ENCODE data around the gene SCN8A. TPM values are rescaled to one million over a fixed set of nuclear protein-coding genes. Genes with fewer than 3 reads are reported as not detected.
"Not testable (repeated sequence)": the region's sequence is repeated elsewhere in the genome, so short reads cannot be mapped to it uniquely, and the experiment has no call there.

SCN8A gene
- polyA plus RNA-seq, 2 of the 4 experiments (the other 2 are of a cell fraction) = 1.8 to 4.8 TPM

DNA sequence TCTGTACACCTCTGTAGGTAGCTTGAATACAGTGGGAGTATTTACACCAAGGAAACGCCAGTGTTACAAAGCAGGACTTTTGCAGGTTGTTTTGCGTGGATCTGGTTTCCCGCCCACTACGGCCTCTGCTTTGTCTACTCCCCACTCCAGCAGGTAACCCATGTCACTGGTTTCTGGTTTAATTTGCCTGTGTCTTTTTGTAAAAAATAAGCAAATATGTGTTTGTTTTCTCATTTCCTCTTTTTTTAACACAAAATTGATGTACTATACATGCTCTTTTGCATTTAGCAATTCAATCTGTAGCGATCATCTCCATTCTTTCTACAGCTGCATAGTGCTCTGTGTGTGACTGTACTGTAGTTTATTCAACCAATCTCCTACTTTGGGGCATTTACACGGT is 43.4 kb upstream of the SCN8A start:
- no peaks in the 10 kb centered on the region for H3K9me3 ChIP-seq
- 62% methylated on average over 6 of the region's 6 CpGs for WGBS (ENCODE audit: missing lambda C conversion rate)
- FAIRE-seq = no peak
- ChIA-PET POLR2A (no interaction called here), CTCF (interaction anchor here (2.1 kb wide), 1 partner anchor 10 kb away, joined by 6 read pairs; no protein-coding TSS in a partner anchor)
- no peaks in the 10 kb centered on the region for H3K4me1 ChIP-seq
- H3K27ac ChIP-seq = no peak overlapping the region
- TF ChIP-seq RARB (CRISPR knock-in tag; IDR thresholded peaks at IDR 0.05) = no peak
- H3K4me2 ChIP-seq = no peak overlapping the region
- H3K4me3 ChIP-seq = no peak overlapping the region
- no peak for DNase-seq (ENCODE audit: low read depth in 1 of 2, low spot score in 1 of 2)
- no peak for ATAC-seq

- H3K4me2 ChIP-seq = no peak overlapping the region
- FAIRE-seq = no peak
- H3K27ac ChIP-seq = no peak overlapping the region
- ATAC-seq = no peak
- H3K4me3 ChIP-seq = no peak overlapping the region
- DNase-seq (ENCODE audit: low read depth in 1 of 2, low spot score in 1 of 2) = no peak
- H3K9me3 ChIP-seq = no peaks in the 10 kb centered on the region
- H3K4me1 ChIP-seq = no peaks in the 10 kb centered on the region
- ChIA-PET POLR2A (no interaction called here), CTCF (interaction anchor here (2.1 kb wide), 2 partner anchors 11 to 131 kb away, joined by 6 read pairs; no protein-coding TSS in a partner anchor)
- 64% methylated on average over 2 of the region's 2 CpGs for WGBS (ENCODE audit: missing lambda C conversion rate)
- TF ChIP-seq EHF (CRISPR knock-in tag; IDR thresholded peaks at IDR 0.05) (no peak), RFX5 (IDR thresholded peaks at IDR 0.05) (no peak), NFE2L2 (conservative IDR thresholded peaks at IDR 0.05; ENCODE audit: low read length) (no peak), CTCF (IDR thresholded peaks at IDR 0.05) (no peak), HDAC2 (IDR thresholded peaks at IDR 0.05) (no peak)
- TF ChIP-seq, protein P1, sequence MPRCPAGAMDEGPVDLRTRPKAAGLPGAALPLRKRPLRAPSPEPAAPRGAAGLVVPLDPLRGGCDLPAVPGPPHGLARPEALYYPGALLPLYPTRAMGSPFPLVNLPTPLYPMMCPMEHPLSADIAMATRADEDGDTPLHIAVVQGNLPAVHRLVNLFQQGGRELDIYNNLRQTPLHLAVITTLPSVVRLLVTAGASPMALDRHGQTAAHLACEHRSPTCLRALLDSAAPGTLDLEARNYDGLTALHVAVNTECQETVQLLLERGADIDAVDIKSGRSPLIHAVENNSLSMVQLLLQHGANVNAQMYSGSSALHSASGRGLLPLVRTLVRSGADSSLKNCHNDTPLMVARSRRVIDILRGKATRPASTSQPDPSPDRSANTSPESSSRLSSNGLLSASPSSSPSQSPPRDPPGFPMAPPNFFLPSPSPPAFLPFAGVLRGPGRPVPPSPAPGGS (IDR thresholded peaks at IDR 0.05) = no peak
Observed at GRCh38 chr12:51548241-51548640, 42.8 kb upstream of the SCN8A start.

GRCh38 chr12:51549637-51550036 is 41.4 kb upstream of the SCN8A start:
- CTCF ChIA-PET = interaction anchor here (1.1 to 2.1 kb wide), 3 partner anchors 13 to 129 kb away, joined by 3 to 6 read pairs (median 3); no protein-coding TSS in a partner anchor
- ATAC-seq = no peak
- POLR2A ChIA-PET = no interaction called here
- FAIRE-seq = no peak
- Histone ChIP-seq H3K4me3 (no peak overlapping the region), H3K27ac (no peak overlapping the region), H3K9me3 (peaks cover 9% of the 10 kb centered on the region; the same call in 1 of the 3 replicates), H3K4me1 (no peaks in the 10 kb centered on the region), H3K4me2 (no peak overlapping the region)
- 72% methylated on average over 8 of the region's 8 CpGs for whole genome bisulfite sequencing (ENCODE audit: missing lambda C conversion rate)
- TF ChIP-seq MAFK (IDR thresholded peaks at IDR 0.05; ENCODE audit: partially characterized antibody) = no peak
- no peak for TF ChIP-seq RNF2 (IDR thresholded peaks at IDR 0.05; ENCODE audit: borderline replicate concordance, low read depth)
- no peak for TF ChIP-seq RFX5 (IDR thresholded peaks at IDR 0.05)
- no peak for TF ChIP-seq MAZ (IDR thresholded peaks at IDR 0.05; ENCODE audit: borderline replicate concordance, low read depth, low read length)
- no peak for TF ChIP-seq ESRRA (IDR thresholded peaks at IDR 0.05; ENCODE audit: borderline replicate concordance, low read length)
- no peak for TF ChIP-seq ZSCAN20 (CRISPR knock-in tag; IDR thresholded peaks at IDR 0.05)
- TF ChIP-seq CHD4 (IDR thresholded peaks at IDR 0.05; ENCODE audit: borderline replicate concordance) = no peak
- TF ChIP-seq RAD21 (conservative IDR thresholded peaks at IDR 0.05 in 1 of 2, IDR thresholded peaks at IDR 0.05 in 1 of 2) = no peak
- no peak for TF ChIP-seq NFE2L2 (conservative IDR thresholded peaks at IDR 0.05; ENCODE audit: low read length)
- TF ChIP-seq FOSB (CRISPR knock-in tag; IDR thresholded peaks at IDR 0.05) = no peak
- no peak for TF ChIP-seq SREBF2 (IDR thresholded peaks at IDR 0.05)
- TF ChIP-seq, protein P2, sequence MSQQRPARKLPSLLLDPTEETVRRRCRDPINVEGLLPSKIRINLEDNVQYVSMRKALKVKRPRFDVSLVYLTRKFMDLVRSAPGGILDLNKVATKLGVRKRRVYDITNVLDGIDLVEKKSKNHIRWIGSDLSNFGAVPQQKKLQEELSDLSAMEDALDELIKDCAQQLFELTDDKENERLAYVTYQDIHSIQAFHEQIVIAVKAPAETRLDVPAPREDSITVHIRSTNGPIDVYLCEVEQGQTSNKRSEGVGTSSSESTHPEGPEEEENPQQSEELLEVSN (IDR thresholded peaks at IDR 0.05; ENCODE audit: borderline replicate concordance, low read depth) = no peak
- TF ChIP-seq ZC3H11A (IDR thresholded peaks at IDR 0.05) = no peak
- no peak for TF ChIP-seq SMC3 (IDR thresholded peaks at IDR 0.05)
- no peak for TF ChIP-seq NR3C1 (IDR thresholded peaks at IDR 0.05)
- TF ChIP-seq BHLHE40 (IDR thresholded peaks at IDR 0.05; ENCODE audit: low read depth, low read length) = no peak
- DNase-seq (ENCODE audit: low read depth in 1 of 2, low spot score in 1 of 2) = no peak

GRCh38 chr12:51568271-51569032 is 22.6 kb upstream of the SCN8A start:
- CTCF ChIA-PET = interaction anchor here (1.3 kb wide), 1 partner anchor 22 kb away, joined by 3 read pairs; no protein-coding TSS in a partner anchor
- H3K4me2 ChIP-seq = 0 out of 3 replicates have a peak overlapping the region, but pooled peaks have one; percentile 30
- FAIRE-seq; H3K9me3 ChIP-seq; DNase-seq (ENCODE audit: low read depth in 1 of 2, low spot score in 1 of 2); POLR2A ChIA-PET; H3K4me1 ChIP-seq: not testable (repeated sequence)
- ATAC-seq = peak in 1 of 2 experiments; percentile 53; a peak in 3 of 6 replicates
- WGBS (ENCODE audit: missing lambda C conversion rate) = 0% methylated on average over 7 of the region's 28 CpGs
- H3K27ac ChIP-seq = peak overlapping the region; percentile 53 to 70; a peak in 3 of 6 replicates
- H3K4me3 ChIP-seq = peak overlapping the region; percentile 38; the same call in 2 of the 3 replicates

Measured in A549 (cell line).